Fibroblast of lung (primary cell): ENCODE data around the gene FAM222B. TPM values are rescaled to one million over a fixed set of nuclear protein-coding genes. Genes with fewer than 3 reads are reported as not detected.

Source experiments
- DNase-seq, 2 donors: peaks; one replicate each; pipeline versions ENCODE4 v3.0.0 to v3.0.0-alpha.2; 2010; ENCODE audit warnings: low read depth in 2 of 2
- H2AFZ ChIP-seq: 2 replicates; pipeline ENCODE4 v1.5.1; 2012; ENCODE audit warnings: low read length, control low read depth, inconsistent platforms
- H3K27ac ChIP-seq: 2 replicates; pipeline ENCODE4 v1.5.1; 2011; ENCODE audit warnings: low read length, control low read depth; ENCODE audit not compliant: insufficient read depth
- H3K27me3 ChIP-seq: 2 replicates; pipeline ENCODE4 v1.5.1; 2011; ENCODE audit warnings: mild to moderate bottlenecking, low read length; ENCODE audit not compliant: control insufficient read depth, insufficient read depth
- H3K36me3 ChIP-seq: 2 replicates; pipeline ENCODE4 v1.5.1; 2011; ENCODE audit warnings: low read length; ENCODE audit not compliant: control insufficient read depth, insufficient read depth
- H3K4me1 ChIP-seq: 2 replicates; pipeline ENCODE4 v1.5.1; 2011; ENCODE audit warnings: low read length; ENCODE audit not compliant: control insufficient read depth, insufficient read depth; ENCODE audit errors: extremely low read depth
- H3K4me2 ChIP-seq: 2 replicates; pipeline ENCODE4 v1.5.1; 2011; ENCODE audit warnings: low read length, control low read depth; ENCODE audit not compliant: insufficient read depth; ENCODE audit errors: extremely low read depth
- H3K4me3 ChIP-seq, 4 experiments: fragments of 200-600 bp in 1 of 4; sonication (generic) in 1 of 4; replicated peaks in 1 of 4; 2 replicates each; pipeline ENCODE4 v1.5.1; 2011 to 2016; ENCODE audit warnings: low read length in 4 of 4, low read depth in 3 of 4, mild to moderate bottlenecking in 3 of 4, control low read depth in 2 of 4, inconsistent platforms in 1 of 4, mixed read lengths in 1 of 4; ENCODE audit not compliant: insufficient read depth in 1 of 4; ENCODE audit errors: control extremely low read depth in 1 of 4
- H3K79me2 ChIP-seq: 2 replicates; pipeline ENCODE4 v1.5.1; 2012; ENCODE audit warnings: mild to moderate bottlenecking, low read length, inconsistent platforms; ENCODE audit not compliant: control insufficient read depth, insufficient read depth
- H3K9ac ChIP-seq: 2 replicates; pipeline ENCODE4 v1.5.1; 2011; ENCODE audit warnings: mild to moderate bottlenecking, low read length, control low read depth; ENCODE audit not compliant: insufficient read depth
- H3K9me3 ChIP-seq: 2 replicates; pipeline ENCODE4 v1.5.1; 2012; ENCODE audit warnings: low read depth, low read length; ENCODE audit not compliant: control insufficient read depth, insufficient read depth
- H4K20me1 ChIP-seq: 2 replicates; pipeline ENCODE4 v1.5.1; 2011; ENCODE audit warnings: low read length; ENCODE audit not compliant: control insufficient read depth, insufficient read depth; ENCODE audit errors: extremely low read depth
- EZH2 ChIP-seq: IDR thresholded peaks from 2 replicates; pipeline ENCODE4 v1.5.1; 2012; ENCODE audit warnings: low read length, control low read depth, mild to moderate bottlenecking; ENCODE audit errors: missing control alignments
- polyA plus RNA-seq, 2 donors: library from polyadenylated mRNA; depleted of rRNA in 1 of 2; stranded (reverse) in 1 of 2; unstranded in 1 of 2; fragments of >200 nt; gene quantifications; 2 replicates each; pipeline ENCODE4 v1.2.1, GENCODE V29; 2011 to 2012; ENCODE audit warnings: missing spikeins in 1 of 2
- total RNA-seq: library from RNA; depleted of rRNA; stranded (reverse); fragments of >200 nt; gene quantifications from 2 replicates; pipeline ENCODE4 v1.2.1, GENCODE V29; 2014
- TF ChIP-seq, protein P1 (sequence below), 2 donors: IDR thresholded peaks in 1 of 2; conservative IDR thresholded peaks in 1 of 2; 1 replicate in 1 of 2; 2 replicates in 1 of 2; pipeline ENCODE4 v1.5.1; 2011 to 2012; ENCODE audit warnings: low read length in 2 of 2, control low read depth in 1 of 2, inconsistent platforms in 1 of 2, low read depth in 1 of 2, mild to moderate bottlenecking in 1 of 2

The FAM222B gene
- total and polyA plus RNA-seq, 2 donors (not counting 1 experiment from before 2014, with no cell fraction given) = 2.8 to 9.0 TPM

DNA sequence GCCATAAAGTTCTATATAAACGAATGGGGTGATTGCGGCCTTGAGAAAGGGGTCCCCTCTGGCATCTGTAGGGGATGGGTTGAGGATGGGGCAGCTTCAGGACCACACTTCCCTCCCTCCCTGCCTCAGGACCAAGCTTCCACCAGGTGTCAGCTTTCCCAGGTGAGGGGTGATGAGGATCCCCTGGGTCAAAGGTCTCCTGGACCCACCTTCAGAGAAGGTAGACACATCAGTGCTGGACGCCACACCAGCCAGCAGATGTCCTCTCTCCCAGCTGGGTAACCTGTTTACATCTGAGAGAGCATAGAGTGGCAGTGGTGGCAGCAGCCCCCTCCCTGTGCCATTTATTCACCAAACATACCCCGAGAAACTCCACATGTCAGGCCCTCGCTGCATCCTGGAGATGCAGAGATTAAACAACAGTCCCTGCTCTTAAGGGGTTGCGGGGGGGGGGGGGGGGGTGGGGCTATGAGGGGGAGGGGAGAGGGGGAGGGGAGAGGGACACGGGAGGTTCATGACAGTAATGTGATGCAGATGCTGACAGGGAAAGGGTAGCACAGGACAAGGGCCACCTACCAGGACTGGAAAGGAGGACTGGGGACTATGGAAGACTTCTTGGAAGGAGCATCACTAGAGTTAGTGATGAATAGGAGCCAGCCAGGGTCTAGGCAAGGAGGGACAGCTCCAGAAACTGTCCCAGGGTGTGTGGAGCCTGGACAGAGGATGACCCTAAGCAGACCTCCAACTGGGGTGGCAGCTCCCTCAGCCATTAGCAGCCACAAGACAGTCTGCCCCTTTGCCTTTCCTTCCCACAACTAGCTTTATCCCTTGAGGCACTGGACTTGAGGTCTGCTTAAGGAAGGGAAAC, 135.9 kb downstream of the FAM222B start:
- H3K79me2 ChIP-seq = no peaks in the 10 kb centered on the region
- TF ChIP-seq, protein P1, sequence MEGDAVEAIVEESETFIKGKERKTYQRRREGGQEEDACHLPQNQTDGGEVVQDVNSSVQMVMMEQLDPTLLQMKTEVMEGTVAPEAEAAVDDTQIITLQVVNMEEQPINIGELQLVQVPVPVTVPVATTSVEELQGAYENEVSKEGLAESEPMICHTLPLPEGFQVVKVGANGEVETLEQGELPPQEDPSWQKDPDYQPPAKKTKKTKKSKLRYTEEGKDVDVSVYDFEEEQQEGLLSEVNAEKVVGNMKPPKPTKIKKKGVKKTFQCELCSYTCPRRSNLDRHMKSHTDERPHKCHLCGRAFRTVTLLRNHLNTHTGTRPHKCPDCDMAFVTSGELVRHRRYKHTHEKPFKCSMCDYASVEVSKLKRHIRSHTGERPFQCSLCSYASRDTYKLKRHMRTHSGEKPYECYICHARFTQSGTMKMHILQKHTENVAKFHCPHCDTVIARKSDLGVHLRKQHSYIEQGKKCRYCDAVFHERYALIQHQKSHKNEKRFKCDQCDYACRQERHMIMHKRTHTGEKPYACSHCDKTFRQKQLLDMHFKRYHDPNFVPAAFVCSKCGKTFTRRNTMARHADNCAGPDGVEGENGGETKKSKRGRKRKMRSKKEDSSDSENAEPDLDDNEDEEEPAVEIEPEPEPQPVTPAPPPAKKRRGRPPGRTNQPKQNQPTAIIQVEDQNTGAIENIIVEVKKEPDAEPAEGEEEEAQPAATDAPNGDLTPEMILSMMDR (conservative IDR thresholded peaks at IDR 0.05 in 1 of 2, IDR thresholded peaks at IDR 0.05 in 1 of 2; ENCODE audit: low read depth in 1 of 2, low read length in 2 of 2) = no peak
- TF ChIP-seq EZH2 = no peak
- no peak overlapping the region for H3K27ac ChIP-seq
- no peak overlapping the region for H3K4me3 ChIP-seq
- no peak overlapping the region for H3K4me2 ChIP-seq
- H3K4me1 ChIP-seq = no peaks in the 10 kb centered on the region
- DNase-seq = no peak
- no peaks in the 10 kb centered on the region for H3K9me3 ChIP-seq
- peaks cover 17% of the 10 kb centered on the region for H3K36me3 ChIP-seq
- H4K20me1 ChIP-seq = no peaks in the 10 kb centered on the region
- H3K27me3 ChIP-seq = no peaks in the 10 kb centered on the region
- no peak overlapping the region for H2AFZ ChIP-seq
- no peak overlapping the region for H3K9ac ChIP-seq

Other genes starting within 250 kb of the FAM222B start
- gene SPAG5, start 243.8 kb downstream of the FAM222B start, total RNA-seq = 1.5 and 13.7 TPM in 2 replicates
- 12.0 and 48.8 TPM in 2 replicates for gene SPAG5, start 243.8 kb downstream of the FAM222B start, polyA plus RNA-seq
- 3.8 and 4.1 TPM in 2 replicates for gene RSKR, start 228.6 kb downstream of the FAM222B start, total RNA-seq
- gene RSKR, start 228.6 kb downstream of the FAM222B start, polyA plus RNA-seq = 1.8 and 2.5 TPM in 2 replicates
- 107 and 160 TPM in 2 replicates for gene BLTP2, start 197.6 kb downstream of the FAM222B start, total RNA-seq
- gene BLTP2, start 197.6 kb downstream of the FAM222B start, polyA plus RNA-seq = 74.9 and 96.3 TPM in 2 replicates
- gene SDF2, start 180.9 kb downstream of the FAM222B start, total RNA-seq = 56.5 and 58.5 TPM in 2 replicates
- gene SDF2, start 180.9 kb downstream of the FAM222B start, polyA plus RNA-seq = 65.2 and 75.2 TPM in 2 replicates
- 36.7 and 61.6 TPM in 2 replicates for gene SUPT6H, start 180.6 kb downstream of the FAM222B start, total RNA-seq
- gene SUPT6H, start 180.6 kb downstream of the FAM222B start, polyA plus RNA-seq = 34.7 and 39.1 TPM in 2 replicates
- gene PROCA1, start 130.9 kb downstream of the FAM222B start, total RNA-seq = 2.3 and 2.6 TPM in 2 replicates
- gene PROCA1, start 130.9 kb downstream of the FAM222B start, polyA plus RNA-seq = 0.85 and 0.93 TPM in 2 replicates
- gene RAB34, start 124.9 kb downstream of the FAM222B start, total RNA-seq = 159 and 174 TPM in 2 replicates
- gene RAB34, start 124.9 kb downstream of the FAM222B start, polyA plus RNA-seq = 287 and 338 TPM in 2 replicates
- gene RPL23A, start 122.8 kb downstream of the FAM222B start, total RNA-seq = 519 and 881 TPM in 2 replicates
- gene RPL23A, start 122.8 kb downstream of the FAM222B start, polyA plus RNA-seq = 1,041 and 1,196 TPM in 2 replicates
- 4.1 and 6.6 TPM in 2 replicates for gene TLCD1, start 116.6 kb downstream of the FAM222B start, total RNA-seq
- gene TLCD1, start 116.6 kb downstream of the FAM222B start, polyA plus RNA-seq = 10.8 and 11.5 TPM in 2 replicates
- 2.8 TPM in 2 replicates for gene NEK8, start 114.0 kb downstream of the FAM222B start, total RNA-seq
- gene NEK8, start 114.0 kb downstream of the FAM222B start, polyA plus RNA-seq = 3.0 and 3.8 TPM in 2 replicates
- 28.7 and 32.6 TPM in 2 replicates for gene TRAF4, start 98.8 kb downstream of the FAM222B start, total RNA-seq
- 17.5 and 20.8 TPM in 2 replicates for gene TRAF4, start 98.8 kb downstream of the FAM222B start, polyA plus RNA-seq
- 20.8 and 25.4 TPM in 2 replicates for gene ERAL1, start 12.2 kb upstream of the FAM222B start, total RNA-seq
- 39.0 and 55.7 TPM in 2 replicates for gene ERAL1, start 12.2 kb upstream of the FAM222B start, polyA plus RNA-seq
- 39.8 and 48.9 TPM in 2 replicates for gene FLOT2, start 54.9 kb upstream of the FAM222B start, total RNA-seq
- gene FLOT2, start 54.9 kb upstream of the FAM222B start, polyA plus RNA-seq = 81.1 and 95.4 TPM in 2 replicates
- gene DHRS13, start 60.3 kb upstream of the FAM222B start, total RNA-seq = 6.9 and 7.8 TPM in 2 replicates
- 2.6 and 4.6 TPM in 2 replicates for gene DHRS13, start 60.3 kb upstream of the FAM222B start, polyA plus RNA-seq
- gene PHF12, start 108.7 kb upstream of the FAM222B start, total RNA-seq = 9.0 and 14.2 TPM in 2 replicates
- 10.1 and 11.9 TPM in 2 replicates for gene PHF12, start 108.7 kb upstream of the FAM222B start, polyA plus RNA-seq
- not detected in 2 replicates for gene SEZ6, start 163.2 kb upstream of the FAM222B start, total RNA-seq
- not detected in 2 replicates for gene SEZ6, start 163.2 kb upstream of the FAM222B start, polyA plus RNA-seq
- gene PIPOX, start 200.4 kb upstream of the FAM222B start, total RNA-seq = 0.83 and 1.5 TPM in 2 replicates
- gene PIPOX, start 200.4 kb upstream of the FAM222B start, polyA plus RNA-seq = 0.20 and 0.26 TPM in 2 replicates